K562 (cell line): ENCODE measurements around the gene CCNY. TPM values are rescaled to one million over a fixed set of nuclear protein-coding genes. Genes with fewer than 3 reads are reported as not detected.

Experiments
- EHMT2 ChIP-seq: fragments of 450-650 bp; IDR thresholded peaks from 2 replicates; pipeline ENCODE4 v1.6.1; 2018; ENCODE audit warnings: antibody characterized with exemption
- FOXK1 ChIP-seq: sonication (generic); formaldehyde crosslinking; IDR thresholded peaks from 2 replicates; pipeline ENCODE4 v1.8.0; 2022; ENCODE audit warnings: missing genetic modification reagents, mild to moderate bottlenecking, borderline replicate concordance
- MEIS2 ChIP-seq: fragments of 450-650 bp; IDR thresholded peaks from 2 replicates; pipeline ENCODE4 v1.6.1; 2014; ENCODE audit warnings: mild to moderate bottlenecking; ENCODE audit not compliant: partially characterized antibody
- SNRNP70 ChIP-seq: fragments of 200-400 bp; formaldehyde crosslinking; optimal IDR thresholded peaks from 2 replicates; pipeline ENCODE3; 2017; ENCODE audit warnings: low read depth, low read length
- SPI1 ChIP-seq: IDR thresholded peaks from 2 replicates; pipeline ENCODE4 v1.6.1; 2011; ENCODE audit warnings: low read depth, low read length, control low read depth, borderline replicate concordance
- YY1 ChIP-seq, 3 experiments: IDR thresholded peaks; 2 replicates each; pipeline ENCODE4 v1.6.1; 2011; ENCODE audit warnings: low read length in 2 of 3, mild to moderate bottlenecking in 2 of 3, moderate library complexity in 2 of 3, borderline replicate concordance in 1 of 3, control low read depth in 1 of 3, low read depth in 1 of 3; ENCODE audit not compliant: insufficient read depth in 3 of 3, insufficient replicate concordance in 2 of 3, control insufficient read depth in 1 of 3, insufficient read length in 1 of 3; ENCODE audit errors: extremely low read depth in 1 of 3
- ZBTB26 ChIP-seq: fragments of 450-650 bp; formaldehyde crosslinking; IDR thresholded peaks from 2 replicates; pipeline ENCODE4 v1.4.0; 2022; ENCODE audit warnings: missing genetic modification characterization
- polyA plus RNA-seq, 8 experiments: library from polyadenylated mRNA; depleted of rRNA in 4 of 8; stranded (reverse) in 5 of 8; unstranded in 3 of 8; fragments of >200 nt; fragmentation: Nextera tagmentation in 2 of 8; fragmentation: Illumina TruSeq in 1 of 8; extraction: Ambion mirVana in 2 of 8; extraction: Trizol in 1 of 8; gene quantifications; 2 replicates each; pipeline versions ENCODE4 v1.2.1 to v1.2.3, GENCODE V29; 2011 to 2014; ENCODE audit warnings: inconsistent platforms in 1 of 8, missing spikeins in 1 of 8
- total RNA-seq, 7 experiments: library from RNA; depleted of rRNA in 6 of 7; stranded (reverse); fragments of >200 nt in 6 of 7; fragmentation: Illumina TruSeq in 2 of 7; extraction: Trizol in 2 of 7; gene quantifications; 2 replicates each; pipeline versions ENCODE4 v1.2.1 to v1.2.3, GENCODE V29; 2011 to 2021; ENCODE audit warnings: low replicate concordance in 1 of 7

The CCNY gene
- total and polyA plus RNA-seq, 9 of the 15 experiments (the other 6 are each of a cell fraction or from before 2014, with no cell fraction given), result 8.4 to 109 (median 38.6) TPM

DNA sequence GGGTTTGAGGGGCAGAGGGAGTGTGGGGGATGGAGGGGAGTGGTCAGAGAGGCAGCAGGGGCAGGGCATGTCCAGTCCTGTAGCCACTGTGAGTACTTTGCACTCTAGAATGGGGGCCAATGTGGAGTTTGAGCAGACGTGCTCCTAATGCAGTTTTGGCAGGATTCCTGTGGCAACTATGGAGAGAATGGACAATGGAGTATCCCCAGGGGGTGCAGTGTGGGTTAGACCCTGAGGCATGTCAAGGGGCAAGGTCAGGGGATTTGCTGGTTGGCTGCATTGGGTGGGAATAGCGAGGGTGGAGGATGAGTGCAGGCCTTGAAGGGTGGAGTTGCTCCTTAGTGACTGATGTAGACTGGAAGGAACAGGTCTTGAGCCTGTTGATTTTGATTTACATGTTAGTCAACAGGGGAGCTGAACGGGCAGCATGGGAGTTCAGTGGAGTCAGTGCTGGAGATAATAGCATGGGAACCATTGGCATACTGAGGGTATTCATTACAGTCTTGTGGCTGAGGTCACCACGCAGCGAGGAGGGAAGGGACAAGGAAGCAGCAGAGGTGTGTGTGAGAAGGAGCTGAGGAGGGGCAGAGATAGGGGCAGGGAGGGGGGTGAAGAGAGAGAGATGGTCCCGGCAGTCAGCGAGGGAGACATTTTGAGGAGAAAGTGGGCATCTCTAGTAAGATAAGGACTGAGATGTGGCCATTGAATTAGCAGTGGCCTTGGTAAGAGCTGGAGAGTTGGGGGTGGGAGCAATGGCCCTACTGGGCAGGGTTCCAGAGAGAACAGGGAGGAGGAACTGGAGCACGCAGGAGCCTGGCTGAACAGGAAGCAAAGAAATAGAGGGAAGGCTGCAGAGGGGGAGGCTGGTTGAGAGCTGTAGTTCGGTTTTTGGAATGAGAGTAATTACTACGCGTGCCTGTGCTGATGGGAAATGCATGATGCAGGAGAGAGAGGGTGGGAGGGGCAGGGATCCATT, 112.7 kb downstream of the CCNY start (continued):
- TF ChIP-seq FOXK1 (CRISPR knock-in tag) (peak; percentile 40; the same call in 1 of the 2 replicates), ZBTB26 (CRISPR knock-in tag) (0 out of 2 replicates have a peak, but pooled peaks have one; percentile 11), SNRNP70 (no peak), MEIS2 (peak; percentile 21), EHMT2 (peak; percentile 16; the same call in 1 of the 2 replicates), YY1 (IDR thresholded peaks at IDR 0.05; ENCODE audit: borderline replicate concordance in 1 of 3, control insufficient read depth in 1 of 3, extremely low read depth in 1 of 3, insufficient read depth in 3 of 3, insufficient read length in 1 of 3, insufficient replicate concordance in 2 of 3, low read depth in 1 of 3, low read length in 2 of 3) (peak in 1 of 3 experiments; percentile 29), SPI1 (peak; percentile 33; the same call in 1 of the 2 replicates)
